K562 (cell line): Measurements from ENCODE around the gene UIMC1. TPM values are rescaled to one million over a fixed set of nuclear protein-coding genes. Genes with fewer than 3 reads are reported as not detected.
"Not testable (repeated sequence)": the region's sequence is repeated elsewhere in the genome, so short reads cannot be mapped to it uniquely, and the experiment has no call there.

Experiments used
- ATAC-seq: fragments of 200-7000 bp; cut with Tn5 transposase; 3 replicates; pipeline ENCODE4 v1.9.1; 2020; ENCODE audit warnings: moderate library complexity
- BruUV-seq: library from RNA; stranded (reverse); fragments of 400-500 nt; replicated peaks from 2 replicates; lab custom pipeline; 2021; lab: Mats Ljungman, UMichigan
- CTCF ChIA-PET: fragments of 300-600 bp; formaldehyde crosslinking; extraction: SDS; loops from one replicate; lab custom pipeline; 2021; ENCODE audit warnings: low intra/inter-chr PET ratio; lab: Yijun Ruan, JAX
- POLR2A ChIA-PET: fragments of 300-600, 350-650 bp; sonication (Branson Sonifier 250); formaldehyde crosslinking; extraction: SDS; loops from one replicate; lab custom pipeline; 2021; ENCODE audit warnings: antibody characterized with exemption, inconsistent platforms; lab: Yijun Ruan, JAX
- DNase-seq, 4 experiments: peaks; one replicate each; pipeline versions ENCODE4 v3.0.0 to v3.0.0-alpha.2; 2011 to 2018; ENCODE audit warnings: low spot score in 3 of 4, mixed read lengths in 3 of 4; ENCODE audit errors: extremely low read depth in 1 of 4
- FAIRE-seq: peaks from 2 replicates; lab custom pipeline; 2011; peaks lifted over from hg19 to GRCh38; lab: Jason Lieb, UNC
- H2AFZ ChIP-seq: 2 replicates; pipeline ENCODE4 v1.6.0; 2011; ENCODE audit warnings: low read depth, low read length, control low read depth, inconsistent platforms
- H3K27ac ChIP-seq: fragments of 200-600 bp; 3 replicates; pipeline ENCODE4 v1.8.0; 2011; ENCODE audit warnings: low read depth, mild to moderate bottlenecking, control low read depth, inconsistent platforms, low read length, moderate library complexity, mixed read lengths; ENCODE audit errors: extremely low read depth
- H3K27me3 ChIP-seq, 2 experiments: fragments of 300-600 bp in 1 of 2; 2 replicates in 1 of 2; 3 replicates in 1 of 2; pipeline versions ENCODE4 v1.6.0 to v1.8.0; 2011; ENCODE audit warnings: inconsistent platforms in 2 of 2, low read length in 2 of 2, mild to moderate bottlenecking in 1 of 2, mixed read lengths in 1 of 2, moderate library complexity in 1 of 2; ENCODE audit not compliant: control insufficient read depth in 2 of 2, insufficient read depth in 2 of 2
- H3K36me3 ChIP-seq: fragments of 300-600 bp; 3 replicates; pipeline ENCODE4 v1.8.0; 2011; ENCODE audit warnings: mild to moderate bottlenecking, low read length, inconsistent platforms; ENCODE audit not compliant: control insufficient read depth, insufficient read depth
- H3K4me1 ChIP-seq, 2 experiments: fragments of 200-600 bp in 1 of 2; replicated peaks in 1 of 2; 2 replicates in 1 of 2; 3 replicates in 1 of 2; pipeline versions ENCODE4 v1.5.1 to v1.8.0; 2011; ENCODE audit warnings: inconsistent platforms in 2 of 2, low read length in 2 of 2, mild to moderate bottlenecking in 1 of 2, mixed read lengths in 1 of 2, moderate library complexity in 1 of 2; ENCODE audit not compliant: control insufficient read depth in 2 of 2, insufficient read depth in 2 of 2
- H3K4me2 ChIP-seq: 2 replicates; pipeline ENCODE4 v1.6.1; 2011; ENCODE audit warnings: low read length, control low read depth, inconsistent platforms, mixed read lengths; ENCODE audit not compliant: insufficient read depth
- H3K4me3 ChIP-seq: fragments of 200-600 bp; sonication (generic), shearing (Covaris generic); 2 replicates; pipeline ENCODE4 v1.5.1; 2016; ENCODE audit warnings: control low read depth, inconsistent platforms
- H3K79me2 ChIP-seq: fragments of 200-600 bp; 3 replicates; pipeline ENCODE4 v1.8.0; 2011; ENCODE audit warnings: low read length, inconsistent platforms; ENCODE audit not compliant: control insufficient read depth, insufficient read depth
- H3K9ac ChIP-seq, 2 experiments: 2 replicates each; pipeline versions ENCODE4 v1.6.0 to v1.6.1; 2011; ENCODE audit warnings: low read depth in 2 of 2, low read length in 2 of 2, control low read depth in 1 of 2, inconsistent platforms in 1 of 2, mild to moderate bottlenecking in 1 of 2, mixed read lengths in 1 of 2; ENCODE audit not compliant: insufficient read depth in 1 of 2
- H3K9me1 ChIP-seq: one replicate; pipeline ENCODE4 v1.6.0; 2011; ENCODE audit warnings: inconsistent platforms, mild to moderate bottlenecking, low read length, moderate library complexity; ENCODE audit not compliant: control insufficient read depth, insufficient read depth
- H3K9me3 ChIP-seq: replicated peaks from 2 replicates; pipeline ENCODE4 v1.5.1; 2011; ENCODE audit warnings: low read depth, low read length, inconsistent platforms; ENCODE audit not compliant: control insufficient read depth, insufficient read depth
- H4K20me1 ChIP-seq: replicated peaks from 2 replicates; pipeline ENCODE4 v1.6.1; 2011; ENCODE audit warnings: low read length, inconsistent platforms, mixed read lengths; ENCODE audit not compliant: control insufficient read depth, insufficient read depth
- DEAF1 ChIP-seq: fragments of 450-650 bp; formaldehyde crosslinking; IDR thresholded peaks from 2 replicates; pipeline ENCODE4 v1.4.0; 2020; ENCODE audit warnings: mild to moderate bottlenecking, moderate library complexity
- NR3C1 ChIP-seq: sonication (generic); formaldehyde crosslinking; IDR thresholded peaks from 2 replicates; pipeline ENCODE4 v1.8.1; 2022; ENCODE audit warnings: missing genetic modification reagents
- POLR2G ChIP-seq: fragments of 200-400 bp; formaldehyde crosslinking; IDR thresholded peaks from 2 replicates; pipeline ENCODE4 v1.6.1; 2017; ENCODE audit warnings: low read depth, mild to moderate bottlenecking, antibody characterized with exemption, low read length, moderate library complexity
- WGBS: fragments of 100-300 bp; shearing (Covaris generic); methylation state at CpG from one replicate; pipeline ENCODE4 v1.1.6; 2016; ENCODE audit warnings: low coverage, mixed read lengths; ENCODE audit not compliant: insufficient coverage; ENCODE audit errors: missing lambda C conversion rate; 5-methylcytosine and 5-hydroxymethylcytosine counted together
- in situ Hi-C: fragments of 300-500 bp; cut with MboI; formaldehyde crosslinking; loops from 4 replicates; pipeline ENCODE4 v1.15.0; 2018; ENCODE audit warnings: inconsistent platforms, mixed read lengths
- intact Hi-C: fragments of 100-400 bp; cut with micrococcal nuclease; formaldehyde crosslinking; loops from 2 replicates; pipeline ENCODE4 v1.14.2; 2022
- polyA plus RNA-seq, 8 experiments: library from polyadenylated mRNA; depleted of rRNA in 4 of 8; stranded (reverse) in 5 of 8; unstranded in 3 of 8; fragments of >200 nt; fragmentation: Nextera tagmentation in 2 of 8; fragmentation: Illumina TruSeq in 1 of 8; extraction: Ambion mirVana in 2 of 8; extraction: Trizol in 1 of 8; gene quantifications; 2 replicates each; pipeline versions ENCODE4 v1.2.1 to v1.2.3, GENCODE V29; 2011 to 2014; ENCODE audit warnings: inconsistent platforms in 1 of 8, missing spikeins in 1 of 8
- total RNA-seq, 7 experiments: library from RNA; depleted of rRNA in 6 of 7; stranded (reverse); fragments of >200 nt in 6 of 7; fragmentation: Illumina TruSeq in 2 of 7; extraction: Trizol in 2 of 7; gene quantifications; 2 replicates each; pipeline versions ENCODE4 v1.2.1 to v1.2.3, GENCODE V29; 2011 to 2021; ENCODE audit warnings: low replicate concordance in 1 of 7

The UIMC1 gene
- total and polyA plus RNA-seq, 9 of the 15 experiments (the other 6 are each of a cell fraction or from before 2014, with no cell fraction given), result 14.9 to 51.7 (median 36.8) TPM

GRCh38 chr5:176985516-176985915 is 21.1 kb downstream of the UIMC1 start (continued):
- TF ChIP-seq DEAF1 (CRISPR knock-in tag), result no peak
- no peak for TF ChIP-seq NR3C1 (CRISPR knock-in tag)

- H3K27ac ChIP-seq, ATAC-seq, POLR2A ChIA-PET, H3K9me3 ChIP-seq, in situ Hi-C loops, H4K20me1 ChIP-seq, H3K4me1 ChIP-seq, FAIRE-seq, BruUV-seq, H3K4me2 ChIP-seq, H3K9ac ChIP-seq, H3K4me3 ChIP-seq, H2AFZ ChIP-seq, DNase-seq, H3K27me3 ChIP-seq, H3K9me1 ChIP-seq, CTCF ChIA-PET, intact Hi-C loops: not testable (repeated sequence)
- H3K79me2 ChIP-seq, result peaks cover 64% of the 10 kb centered on the region
- over 99% methylated on average over 20 of the region's 28 CpGs for WGBS
- peaks cover 39% of the 10 kb centered on the region for H3K36me3 ChIP-seq
- TF ChIP-seq POLR2G, result 0 out of 2 replicates have a peak, but pooled peaks have one; percentile 2
Observed at GRCh38 chr5:176984176-176984575, 22.4 kb downstream of the UIMC1 start.

- H3K9me1 ChIP-seq, H3K27me3 ChIP-seq, H2AFZ ChIP-seq, H3K9me3 ChIP-seq, POLR2A ChIA-PET, BruUV-seq, H3K27ac ChIP-seq, H3K4me3 ChIP-seq, CTCF ChIA-PET, ATAC-seq, H3K4me1 ChIP-seq, DNase-seq, intact Hi-C loops, H3K9ac ChIP-seq, in situ Hi-C loops, FAIRE-seq, H3K4me2 ChIP-seq, H4K20me1 ChIP-seq: not testable (repeated sequence)
- WGBS, result 95% methylated on average over 8 of the region's 21 CpGs
- Histone ChIP-seq H3K79me2 (peaks cover 60% of the 10 kb centered on the region), H3K36me3 (peaks cover 45% of the 10 kb centered on the region)
Observed at GRCh38 chr5:176983593-176983992, 23.0 kb downstream of the UIMC1 start.

GRCh38 chr5:176983112-176983511 is 23.5 kb downstream of the UIMC1 start:
- H3K36me3 ChIP-seq, result peaks cover 44% of the 10 kb centered on the region
- CTCF ChIA-PET, result interaction anchor here (0.6 kb wide), 1 partner anchor 20 kb away, joined by 3 read pairs; no protein-coding TSS in a partner anchor
- intact Hi-C loops, POLR2A ChIA-PET, DNase-seq, H3K4me1 ChIP-seq, H3K9me3 ChIP-seq, H3K9me1 ChIP-seq, H3K9ac ChIP-seq, H2AFZ ChIP-seq, in situ Hi-C loops, FAIRE-seq, BruUV-seq, H3K4me2 ChIP-seq, ATAC-seq, H3K4me3 ChIP-seq, H3K27ac ChIP-seq, H4K20me1 ChIP-seq, H3K27me3 ChIP-seq: not testable (repeated sequence)
- H3K79me2 ChIP-seq, result peaks cover 59% of the 10 kb centered on the region
- WGBS, result 80% methylated on average over 13 of the region's 13 CpGs
